Thoracic aorta (tissue), 2 donors: Measurements from ENCODE around the gene SLC6A12. TPM values are rescaled to one million over a fixed set of nuclear protein-coding genes. Genes with fewer than 3 reads are reported as not detected.
A peak's percentile ranks its signal among the peaks of the same experiment; 100 is the strongest.

Experiments used
- ATAC-seq: fragments of 150-250 bp; one replicate; pipeline ENCODE4 v1.8.0; 2017; ENCODE audit warnings: low read depth; ENCODE audit not compliant: insufficient number of reproducible peaks, low FRiP score
- DNase-seq: peaks from one replicate; pipeline ENCODE4 v3.0.0-alpha.2; 2020; ENCODE audit warnings: low spot score
- H3K27ac ChIP-seq, 2 donors: fragments of 200-600 bp; sonication (generic); 1 replicate in 1 of 2; 2 replicates in 1 of 2; pipeline ENCODE4 v1.5.1; 2016; ENCODE audit warnings: mild to moderate bottlenecking in 2 of 2, moderate library complexity in 2 of 2
- H3K27me3 ChIP-seq: fragments of 200-600 bp; sonication (generic); replicated peaks from 2 replicates; pipeline ENCODE4 v1.6.0; 2016; ENCODE audit warnings: mild to moderate bottlenecking; ENCODE audit not compliant: insufficient read depth
- H3K36me3 ChIP-seq: fragments of 200-600 bp; sonication (generic); one replicate; pipeline ENCODE4 v1.5.1; 2016
- H3K4me1 ChIP-seq, 2 donors: fragments of 200-600 bp; sonication (generic); 1 replicate in 1 of 2; 2 replicates in 1 of 2; pipeline versions ENCODE4 v1.5.1 to v1.6.0; 2016; ENCODE audit warnings: low read depth in 2 of 2, mild to moderate bottlenecking in 1 of 2; ENCODE audit not compliant: control insufficient read depth in 1 of 2
- H3K4me3 ChIP-seq: fragments of 200-600 bp; sonication (generic); 2 replicates; pipeline ENCODE4 v1.5.1; 2016; ENCODE audit warnings: mild to moderate bottlenecking
- H3K9me3 ChIP-seq: fragments of 200-600 bp; sonication (generic); 2 replicates; pipeline ENCODE4 v1.5.1; 2016
- CTCF ChIP-seq: fragments of 200-600 bp; sonication (generic); IDR thresholded peaks from one replicate; pipeline ENCODE4 v1.5.1; 2019; ENCODE audit warnings: antibody characterized with exemption
- total RNA-seq, 2 donors: library from RNA; depleted of rRNA; stranded (reverse); fragments of >200 nt; gene quantifications; one replicate each; pipeline versions ENCODE4 v1.1.0 to v1.2.3, GENCODE V29; 2016

SLC6A12 gene
- total RNA-seq, 2 donors from 2014 or later = 1.2 to 1.8 TPM

GRCh38 chr12:205026-205425, 8.9 kb downstream of the SLC6A12 start:
- H3K36me3 ChIP-seq = no peaks in the 10 kb centered on the region
- no peak for TF ChIP-seq CTCF
- H3K27ac ChIP-seq = no peak overlapping the region
- H3K27me3 ChIP-seq = no peaks in the 10 kb centered on the region
- ATAC-seq (no peak), DNase-seq (no peak)
- no peaks in the 10 kb centered on the region for H3K9me3 ChIP-seq
- H3K4me1 ChIP-seq = peaks cover 4 to 6% of the 10 kb centered on the region in 2 donors
- H3K4me3 ChIP-seq = no peak overlapping the region

- H3K27me3 ChIP-seq = no peaks in the 10 kb centered on the region
- TF ChIP-seq CTCF = no peak
- no peak overlapping the region for H3K27ac ChIP-seq
- peaks cover 4 to 12% of the 10 kb centered on the region in 2 donors for H3K4me1 ChIP-seq
- no peaks in the 10 kb centered on the region for H3K9me3 ChIP-seq
- peak overlapping the region; percentile 71 for H3K4me3 ChIP-seq
- DNase-seq (no peak), ATAC-seq (no peak)
- H3K36me3 ChIP-seq = no peaks in the 10 kb centered on the region
Measured at GRCh38 chr12:204261-204678, 9.7 kb downstream of the SLC6A12 start.

- Histone ChIP-seq H3K36me3 (no peaks in the 10 kb centered on the region), H3K27ac (no peak overlapping the region), H3K27me3 (no peaks in the 10 kb centered on the region), H3K9me3 (no peaks in the 10 kb centered on the region), H3K4me1 (peaks cover 4 to 14% of the 10 kb centered on the region in 2 donors), H3K4me3 (peak overlapping the region; percentile 71)
- TF ChIP-seq CTCF = peak; percentile 17
- no peak for ATAC-seq
- no peak for DNase-seq
Measured at GRCh38 chr12:203462-204260, 10.3 kb downstream of the SLC6A12 start.

GRCh38 chr12:203074-203461, 10.9 kb downstream of the SLC6A12 start:
- Histone ChIP-seq H3K9me3 (no peaks in the 10 kb centered on the region), H3K27me3 (no peaks in the 10 kb centered on the region), H3K4me1 (peaks cover 4 to 14% of the 10 kb centered on the region in 2 donors), H3K27ac (no peak overlapping the region), H3K4me3 (peak overlapping the region; percentile 71), H3K36me3 (no peaks in the 10 kb centered on the region)
- DNase-seq (no peak), ATAC-seq (no peak)
- no peak for TF ChIP-seq CTCF

- H3K9me3 ChIP-seq = no peaks in the 10 kb centered on the region
- ATAC-seq (no peak), DNase-seq (no peak)
- no peak for TF ChIP-seq CTCF
- H3K4me3 ChIP-seq = no peak overlapping the region
- no peaks in the 10 kb centered on the region for H3K27me3 ChIP-seq
- H3K36me3 ChIP-seq = no peaks in the 10 kb centered on the region
- H3K27ac ChIP-seq = no peak overlapping the region
- peaks cover 4 to 14% of the 10 kb centered on the region in 2 donors for H3K4me1 ChIP-seq
Measured at GRCh38 chr12:202081-202731, 11.8 kb downstream of the SLC6A12 start.
